GM10248 (cell line): ENCODE results near the gene HLA-A.

Source experiments
- CTCF ChIA-PET: fragments of 300-600 bp; sonication (Branson Sonifier 250); formaldehyde crosslinking; extraction: SDS; loops from one replicate; lab custom pipeline; 2021; ENCODE audit warnings: antibody characterized with exemption; lab: Yijun Ruan, JAX
- POLR2A ChIA-PET: fragments of 350-650 bp; sonication (Branson Sonifier 250); formaldehyde crosslinking; extraction: SDS; loops from one replicate; lab custom pipeline; 2020; ENCODE audit warnings: antibody characterized with exemption; lab: Yijun Ruan, JAX
- DNase-seq: peaks from one replicate; pipeline ENCODE4 v3.0.0; 2012; ENCODE audit errors: extremely low spot score
- CTCF ChIP-seq: IDR thresholded peaks from 2 replicates; pipeline ENCODE4 v1.5.1; 2012; ENCODE audit warnings: mild to moderate bottlenecking, low read depth; ENCODE audit errors: extremely low read depth, missing control alignments, control extremely low read depth

The HLA-A gene

GRCh38 chr6:29986179-29986781 is 43.9 kb downstream of the HLA-A start:
- CTCF ChIA-PET, result interaction anchor here (0.7 to 1.8 kb wide), 4 partner anchors 9 to 138 kb away, joined by 3 to 9 read pairs (median 3); no protein-coding TSS in a partner anchor
- DNase-seq, result no peak
- POLR2A ChIA-PET, result no interaction called here
- TF ChIP-seq CTCF, result no peak

- ChIA-PET POLR2A (no interaction called here), CTCF (interaction anchor here (0.9 to 1.6 kb wide), 3 partner anchors 14 to 140 kb away, joined by 3 to 4 read pairs (median 4); no protein-coding TSS in a partner anchor)
- no peak for DNase-seq
- no peak for TF ChIP-seq CTCF
Measured at GRCh38 chr6:29989211-29989610, 46.9 kb downstream of the HLA-A start.

GRCh38 chr6:29990931-29991330 is 48.6 kb downstream of the HLA-A start:
- ChIA-PET CTCF (no interaction called here), POLR2A (no interaction called here)
- no peak for DNase-seq
- TF ChIP-seq CTCF, result no peak

- ChIA-PET CTCF (interaction anchor here (1.2 kb wide), 1 partner anchor 340 kb away, joined by 3 read pairs; no protein-coding TSS in a partner anchor), POLR2A (no interaction called here)
- no peak for DNase-seq
- no peak for TF ChIP-seq CTCF
Measured at GRCh38 chr6:29992807-29993206, 50.5 kb downstream of the HLA-A start.

GRCh38 chr6:29994826-29995225 is 52.5 kb downstream of the HLA-A start:
- TF ChIP-seq CTCF, result no peak
- POLR2A ChIA-PET, result no interaction called here
- no peak for DNase-seq
- CTCF ChIA-PET, result interaction anchor here (0.7 kb wide), 1 partner anchor 10 kb away, joined by 3 read pairs; no protein-coding TSS in a partner anchor

GRCh38 chr6:29995340-29995777 is 53.0 kb downstream of the HLA-A start:
- ChIA-PET CTCF (interaction anchor here (0.7 kb wide), 1 partner anchor 10 kb away, joined by 3 read pairs; no protein-coding TSS in a partner anchor), POLR2A (interaction anchor here (0.5 kb wide), 1 partner anchor 620 kb away, joined by 3 read pairs; no protein-coding TSS in a partner anchor)
- no peak for DNase-seq
- TF ChIP-seq CTCF, result no peak
